PC-9 (cell line): ENCODE data around the gene SYT8. TPM values are rescaled to one million over a fixed set of nuclear protein-coding genes. Genes with fewer than 3 reads are reported as not detected.
"Not testable (repeated sequence)": the region's sequence is repeated elsewhere in the genome, so short reads cannot be mapped to it uniquely, and the experiment has no call there.

Experiments used
- BruUV-seq: library from RNA; stranded (reverse); fragments of 400-500 nt; replicated peaks from 2 replicates; lab custom pipeline; 2021; lab: Mats Ljungman, UMichigan
- CTCF ChIA-PET: fragments of 300-600 bp; sonication (Branson Sonifier 250); formaldehyde crosslinking; loops from one replicate; lab custom pipeline; 2022; ENCODE audit warnings: antibody characterized with exemption; lab: Charles Lee
- POLR2A ChIA-PET: fragments of 300-600 bp; sonication (Branson Sonifier 250); formaldehyde crosslinking; loops from one replicate; lab custom pipeline; 2022; ENCODE audit warnings: antibody characterized with exemption; ENCODE audit not compliant: unreplicated experiment; lab: Charles Lee
- DNase-seq, 2 experiments: peaks; one replicate each; pipeline versions ENCODE4 v3.0.0 to v3.0.0-alpha.2; 2015 to 2022; ENCODE audit warnings: mixed read lengths in 1 of 2
- H2AFZ ChIP-seq: fragments of 200-600 bp; sonication (generic); 2 replicates; pipeline ENCODE4 v1.8.1; 2017; ENCODE audit warnings: antibody characterized with exemption
- H3F3A ChIP-seq: fragments of 200-600 bp; sonication (generic); 2 replicates; pipeline ENCODE4 v1.8.1; 2017; ENCODE audit warnings: antibody characterized with exemption, mild to moderate bottlenecking, low read depth; ENCODE audit not compliant: insufficient read depth
- H3K27ac ChIP-seq: fragments of 200-600 bp; sonication (generic); 2 replicates; pipeline ENCODE4 v1.6.1; 2016; ENCODE audit warnings: mixed run types
- H3K27me3 ChIP-seq: fragments of 200-600 bp; sonication (generic); 2 replicates; pipeline ENCODE4 v1.6.1; 2016; ENCODE audit warnings: low read depth, mixed run types; ENCODE audit not compliant: insufficient read depth
- H3K36me3 ChIP-seq: fragments of 200-600 bp; sonication (generic); 2 replicates; pipeline ENCODE4 v1.6.1; 2016; ENCODE audit warnings: low read depth, mixed run types
- H3K4me1 ChIP-seq: fragments of 200-600 bp; sonication (generic); replicated peaks from 2 replicates; pipeline ENCODE4 v1.6.1; 2016; ENCODE audit warnings: mixed run types; ENCODE audit not compliant: insufficient read depth
- H3K4me2 ChIP-seq: fragments of 200-600 bp; sonication (generic); 2 replicates; pipeline ENCODE4 v1.6.1; 2017; ENCODE audit warnings: mixed run types
- H3K4me3 ChIP-seq: fragments of 200-600 bp; sonication (generic); 2 replicates; pipeline ENCODE4 v1.6.1; 2016; ENCODE audit warnings: mixed run types
- H3K79me2 ChIP-seq: fragments of 200-600 bp; sonication (generic); 2 replicates; pipeline ENCODE4 v1.6.1; 2017; ENCODE audit warnings: low read depth, mixed run types
- H3K9me2 ChIP-seq: fragments of 200-600 bp; sonication (generic); 2 replicates; pipeline ENCODE4 v1.8.1; 2017; ENCODE audit warnings: mild to moderate bottlenecking; ENCODE audit not compliant: insufficient read depth
- H3K9me3 ChIP-seq: fragments of 200-600 bp; sonication (generic); 2 replicates; pipeline ENCODE4 v1.8.1; 2016; ENCODE audit warnings: low read depth; ENCODE audit not compliant: insufficient read depth
- H4K20me1 ChIP-seq: fragments of 200-600 bp; sonication (generic); 2 replicates; pipeline ENCODE4 v1.8.1; 2017; ENCODE audit not compliant: insufficient read depth
- EZH2 ChIP-seq: fragments of 200-600 bp; sonication (generic); IDR thresholded peaks from 2 replicates; pipeline ENCODE4 v1.8.0; 2017; ENCODE audit warnings: antibody characterized with exemption, low read depth
- intact Hi-C: fragments of 100-400 bp; cut with micrococcal nuclease; formaldehyde crosslinking; loops from one replicate; pipeline ENCODE4 v1.10.0; 2022; ENCODE audit not compliant: unreplicated experiment
- total RNA-seq: library from RNA; stranded (reverse); gene quantifications from 2 replicates; pipeline ENCODE4 v1.2.3, GENCODE V29; 2021
- TF ChIP-seq, protein P1 (sequence below): fragments of 200-600 bp; sonication (generic); conservative IDR thresholded peaks from 2 replicates; pipeline ENCODE4 v1.6.1; 2017; ENCODE audit warnings: mixed run types, antibody characterized with exemption, mild to moderate bottlenecking, moderate library complexity

The SYT8 gene
- total RNA-seq, 1 experiment from 2014 or later: 8.9 TPM

DNA sequence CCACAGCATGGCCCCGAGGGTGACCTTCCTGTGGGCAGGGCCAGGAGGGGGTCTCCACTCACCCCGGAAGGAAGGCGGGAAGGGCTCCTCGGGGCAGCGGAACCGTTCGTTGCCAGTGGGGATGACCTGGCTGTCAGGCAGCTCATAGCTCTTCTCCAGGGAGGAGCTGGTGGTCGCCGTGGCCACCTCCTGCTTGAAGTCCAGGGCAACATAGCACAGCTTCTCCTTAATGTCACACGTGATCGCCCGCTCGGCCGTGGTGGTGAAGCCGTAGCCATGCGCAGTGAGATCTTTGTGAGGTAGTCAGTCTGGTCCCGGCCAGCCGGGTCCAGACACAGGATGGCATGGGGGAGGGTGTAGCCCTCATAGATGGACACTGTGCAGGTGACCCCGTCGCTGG, 31.5 kb upstream of the SYT8 start:
- no peak overlapping the region for H3K4me2 ChIP-seq
- ChIA-PET POLR2A (no interaction called here), CTCF (no interaction called here)
- no TSS peak for BruUV-seq
- no peaks in the 10 kb centered on the region for H3K27me3 ChIP-seq
- no peaks in the 10 kb centered on the region for H3K79me2 ChIP-seq
- no peak for TF ChIP-seq EZH2
- TF ChIP-seq, protein P1, sequence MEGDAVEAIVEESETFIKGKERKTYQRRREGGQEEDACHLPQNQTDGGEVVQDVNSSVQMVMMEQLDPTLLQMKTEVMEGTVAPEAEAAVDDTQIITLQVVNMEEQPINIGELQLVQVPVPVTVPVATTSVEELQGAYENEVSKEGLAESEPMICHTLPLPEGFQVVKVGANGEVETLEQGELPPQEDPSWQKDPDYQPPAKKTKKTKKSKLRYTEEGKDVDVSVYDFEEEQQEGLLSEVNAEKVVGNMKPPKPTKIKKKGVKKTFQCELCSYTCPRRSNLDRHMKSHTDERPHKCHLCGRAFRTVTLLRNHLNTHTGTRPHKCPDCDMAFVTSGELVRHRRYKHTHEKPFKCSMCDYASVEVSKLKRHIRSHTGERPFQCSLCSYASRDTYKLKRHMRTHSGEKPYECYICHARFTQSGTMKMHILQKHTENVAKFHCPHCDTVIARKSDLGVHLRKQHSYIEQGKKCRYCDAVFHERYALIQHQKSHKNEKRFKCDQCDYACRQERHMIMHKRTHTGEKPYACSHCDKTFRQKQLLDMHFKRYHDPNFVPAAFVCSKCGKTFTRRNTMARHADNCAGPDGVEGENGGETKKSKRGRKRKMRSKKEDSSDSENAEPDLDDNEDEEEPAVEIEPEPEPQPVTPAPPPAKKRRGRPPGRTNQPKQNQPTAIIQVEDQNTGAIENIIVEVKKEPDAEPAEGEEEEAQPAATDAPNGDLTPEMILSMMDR: no peak
- intact Hi-C loops: no loop called here
- no peaks in the 10 kb centered on the region for H3F3A ChIP-seq
- no peak overlapping the region for H2AFZ ChIP-seq
- no peaks in the 10 kb centered on the region for H3K9me3 ChIP-seq
- H3K36me3 ChIP-seq: no peaks in the 10 kb centered on the region
- no peak overlapping the region for H3K27ac ChIP-seq
- H3K4me3 ChIP-seq: no peak overlapping the region
- DNase-seq: no peak
- H3K4me1 ChIP-seq: no peaks in the 10 kb centered on the region
- no peaks in the 10 kb centered on the region for H3K9me2 ChIP-seq
- H4K20me1 ChIP-seq: no peaks in the 10 kb centered on the region

DNA sequence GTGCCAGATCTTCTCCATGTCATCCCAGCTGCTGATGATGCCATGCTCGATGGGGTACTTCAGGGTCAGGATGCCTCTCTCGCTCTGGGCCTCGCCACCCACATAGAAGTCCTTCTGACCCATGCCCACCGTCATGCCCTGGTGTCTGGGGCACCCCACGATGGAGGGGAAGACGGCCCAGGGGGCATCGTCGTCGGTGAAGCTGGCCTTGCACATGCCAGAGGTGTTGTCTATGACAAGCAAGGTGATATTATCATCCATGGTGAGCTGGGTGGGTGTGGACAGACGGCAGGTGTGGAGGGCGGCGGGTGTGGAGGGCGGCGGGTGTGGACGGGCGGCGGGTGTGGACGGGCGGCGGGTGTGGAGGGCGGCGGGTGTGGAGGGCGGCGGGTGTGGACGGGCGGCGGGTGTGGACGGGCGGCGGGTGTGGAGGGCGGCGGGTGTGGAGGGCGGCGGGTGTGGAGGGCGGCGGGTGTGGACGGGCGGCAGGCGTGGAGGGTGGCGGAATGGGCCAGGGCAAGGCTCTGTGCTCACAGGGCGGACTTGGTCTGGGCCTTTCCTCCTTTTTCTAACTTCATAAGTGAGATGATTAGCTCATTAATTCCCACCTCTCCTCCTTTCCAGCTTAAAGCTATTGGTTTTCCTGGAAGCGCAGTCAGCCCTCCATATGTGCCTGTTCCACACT, 30.8 kb upstream of the SYT8 start:
- H3K9me3 ChIP-seq, DNase-seq, H3K36me3 ChIP-seq, H3K27me3 ChIP-seq, H4K20me1 ChIP-seq, H3K4me1 ChIP-seq, POLR2A ChIA-PET, intact Hi-C loops, H2AFZ ChIP-seq, CTCF ChIA-PET, H3K4me2 ChIP-seq, H3K27ac ChIP-seq, H3K9me2 ChIP-seq, H3K79me2 ChIP-seq, H3F3A ChIP-seq, BruUV-seq, H3K4me3 ChIP-seq: not testable (repeated sequence)

DNA sequence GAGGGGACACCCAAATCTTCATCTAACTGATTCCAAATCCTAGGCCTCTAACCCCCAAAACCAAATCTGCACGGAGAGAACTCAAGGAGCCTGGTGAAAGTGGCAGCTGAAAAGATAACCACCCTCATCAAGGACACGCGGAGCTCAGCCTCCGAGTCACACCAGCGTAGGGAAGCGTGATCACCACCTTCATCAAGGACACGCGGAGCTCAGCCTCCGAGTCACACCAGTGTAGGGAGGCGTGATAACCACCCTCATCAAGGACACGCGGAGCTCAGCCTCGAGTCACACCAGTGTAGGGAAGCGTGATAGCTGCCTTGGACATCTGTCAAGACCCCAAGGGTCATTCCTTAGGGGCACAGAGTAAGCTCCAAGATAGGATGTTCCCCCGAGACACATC, 29.3 kb upstream of the SYT8 start:
- ChIA-PET CTCF (no interaction called here), POLR2A (interaction anchor here (0.5 kb wide), 1 partner anchor 56 kb away, joined by 4 read pairs; no protein-coding TSS in a partner anchor)
- intact Hi-C loops: no loop called here

More for the DNA sequence above, 29.3 kb upstream of the SYT8 start:
- Histone ChIP-seq H3K79me2 (no peaks in the 10 kb centered on the region), H4K20me1 (no peaks in the 10 kb centered on the region), H3K27me3 (no peaks in the 10 kb centered on the region), H3K27ac (no peak overlapping the region), H3K4me1 (no peaks in the 10 kb centered on the region), H3K4me2 (no peak overlapping the region), H3K9me3 (no peaks in the 10 kb centered on the region), H2AFZ (no peak overlapping the region), H3F3A (no peaks in the 10 kb centered on the region), H3K4me3 (no peak overlapping the region), H3K36me3 (no peaks in the 10 kb centered on the region), H3K9me2 (no peaks in the 10 kb centered on the region)
- no peak for TF ChIP-seq EZH2
- TF ChIP-seq, protein P1: no peak
- DNase-seq: no peak
- no TSS peak for BruUV-seq
